ENCODE measurements around the gene RIPK4. TPM values are rescaled to one million over a fixed set of nuclear protein-coding genes. Genes with fewer than 3 reads are reported as not detected.

Gene RIPK4
- total and polyA plus RNA-seq, 4 donors = 4.7 to 22.6 (median 8.5) TPM

- Histone ChIP-seq H3K27ac (ENCODE audit: low read depth in 1 of 2, low read length in 2 of 2) (no peak overlapping the region), H3K4me3 (ENCODE audit: low read depth in 1 of 3, low read length in 3 of 3) (no peak overlapping the region), H3K9ac (ENCODE audit: low read depth in 1 of 2, low read length in 2 of 2) (no peak overlapping the region), H3K9me3 (ENCODE audit: control insufficient read depth in 4 of 4, low read length in 3 of 4) (no peaks in the 10 kb centered on the region), H3K36me3 (ENCODE audit: control insufficient read depth in 4 of 4, insufficient read depth in 3 of 4, low read depth in 1 of 4, low read length in 3 of 4) (no peaks in the 10 kb centered on the region), H3K4me1 (ENCODE audit: control insufficient read depth in 4 of 4, insufficient read depth in 4 of 4, low read length in 3 of 4) (no peaks in the 10 kb centered on the region), H3K27me3 (ENCODE audit: control insufficient read depth in 4 of 4, insufficient read depth in 4 of 4, low read length in 3 of 4) (peaks cover 0 to 2% (median 0%) of the 10 kb centered on the region in 4 donors)
- 76% methylated on average over 12 of the region's 12 CpGs for WGBS
- TF ChIP-seq FOXA2 (IDR thresholded peaks at IDR 0.05) = no peak
- TF ChIP-seq CTCF (IDR thresholded peaks at IDR 0.05; ENCODE audit: low read depth, low read length, missing input control) = no peak
- TF ChIP-seq HNF4A (conservative IDR thresholded peaks at IDR 0.05) = no peak
- no peak for TF ChIP-seq NR2F2 (IDR thresholded peaks at IDR 0.05)
- no peak for DNase-seq (ENCODE audit: low spot score)
Observed at GRCh38 chr21:41691205-41692184, 75.4 kb downstream of the RIPK4 start.

Small RNAs within 50 kb of the gene (small RNA-seq; reads per million reads assigned to genes)
- gene MIR6814 = not detected

Other genes with a start within 250 kb of the RIPK4 start
- gene PRDM15, start 112.3 kb upstream of the RIPK4 start, total RNA-seq = 1 to 10 TPM; 2.8 to 5.7 TPM
- gene PRDM15, start 112.3 kb upstream of the RIPK4 start, polyA plus RNA-seq = 1 to 10 TPM; 1.2 to 1.4 TPM
- gene C2CD2, start 187.0 kb upstream of the RIPK4 start, total RNA-seq = 10 to 100 TPM in 1 of 2 donors, 1 to 10 TPM in 1; 6.7 to 17.9 TPM
- 1 to 10 TPM; 2.9 to 5.2 TPM for gene C2CD2, start 187.0 kb upstream of the RIPK4 start, polyA plus RNA-seq
- 10 to 100 TPM in 1 of 2 donors, 1 to 10 TPM in 1; 3.1 to 14.1 TPM for gene ZBTB21, start 243.3 kb upstream of the RIPK4 start, total RNA-seq
- gene ZBTB21, start 243.3 kb upstream of the RIPK4 start, polyA plus RNA-seq = 1 to 10 TPM; 3.5 to 4.6 TPM